HL-60/S4 (cell line): ENCODE measurements around the gene PPP1R10.
"Not testable (repeated sequence)": the region's sequence is repeated elsewhere in the genome, so short reads cannot be mapped to it uniquely, and the experiment has no call there.

ENCODE experiments used
- in situ Hi-C: fragments of 300-500 bp; cut with MboI; formaldehyde crosslinking; loops from 2 replicates; pipeline ENCODE4 v1.14.3; 2022; ENCODE audit warnings: low sequenced_read_pairs

The PPP1R10 gene

GRCh38 chr6:30599625-30600324, 17.3 kb downstream of the PPP1R10 start:
- in situ Hi-C loops, result no loop called here

GRCh38 chr6:30598912-30599624, 18.0 kb downstream of the PPP1R10 start:
- in situ Hi-C loops, result no loop called here

GRCh38 chr6:30597315-30598144, 19.5 kb downstream of the PPP1R10 start:
- in situ Hi-C loops, result not testable (repeated sequence)

GRCh38 chr6:30592287-30592686, 24.8 kb downstream of the PPP1R10 start:
- in situ Hi-C loops, result no loop called here

- in situ Hi-C loops, result no loop called here
Measured at GRCh38 chr6:30591008-30591407, 26.0 kb downstream of the PPP1R10 start.

- in situ Hi-C loops, result no loop called here
Measured at GRCh38 chr6:30590509-30590908, 26.5 kb downstream of the PPP1R10 start.

- in situ Hi-C loops, result no loop called here
Measured at GRCh38 chr6:30589754-30590358, 27.2 kb downstream of the PPP1R10 start.

- in situ Hi-C loops, result no loop called here
Measured at GRCh38 chr6:30583921-30584320, 33.1 kb downstream of the PPP1R10 start.

- in situ Hi-C loops, result no loop called here
Measured at GRCh38 chr6:30578051-30578450, 39.0 kb downstream of the PPP1R10 start.

- in situ Hi-C loops, result no loop called here
Measured at GRCh38 chr6:30573113-30573512, 43.9 kb downstream of the PPP1R10 start.

GRCh38 chr6:30572148-30572547, 44.9 kb downstream of the PPP1R10 start:
- in situ Hi-C loops, result no loop called here

- in situ Hi-C loops, result no loop called here
Measured at GRCh38 chr6:30571762-30572082, 45.3 kb downstream of the PPP1R10 start.

GRCh38 chr6:30571075-30571761, 45.8 kb downstream of the PPP1R10 start, which contains the start of gene ABCF1:
TSS of gene ABCF1 (plus strand) at chr6:30571442. CDS start at chr6:30571488, 46 bp downstream.
- in situ Hi-C loops, result no loop called here

GRCh38 chr6:30570740-30571074, 46.3 kb downstream of the PPP1R10 start:
- in situ Hi-C loops, result no loop called here

GRCh38 chr6:30570263-30570662, 46.8 kb downstream of the PPP1R10 start:
- in situ Hi-C loops, result no loop called here

GRCh38 chr6:30568245-30568644, 48.8 kb downstream of the PPP1R10 start:
- in situ Hi-C loops, result no loop called here

GRCh38 chr6:30565772-30566171, 51.3 kb downstream of the PPP1R10 start:
- in situ Hi-C loops, result no loop called here

- in situ Hi-C loops, result no loop called here
Measured at GRCh38 chr6:30564114-30564513, 52.9 kb downstream of the PPP1R10 start.

GRCh38 chr6:30562470-30563425, 54.3 kb downstream of the PPP1R10 start:
- in situ Hi-C loops, result no loop called here

- in situ Hi-C loops, result no loop called here
Measured at GRCh38 chr6:30560930-30561329, 56.1 kb downstream of the PPP1R10 start.
